Measurements from ENCODE around the gene NEK11.

GRCh38 chr3:131393868-131394267 is 367.2 kb downstream of the NEK11 start:
- TF ChIP-seq CTCF (IDR thresholded peaks at IDR 0.05; ENCODE audit: extremely low read depth in 1 of 2, insufficient read depth in 1 of 2, low read depth in 1 of 2, low read length in 2 of 2) (no peak), POLR2A (IDR thresholded peaks at IDR 0.05; ENCODE audit: low read depth, low read length) (no peak)
